GM13976 (cell line): ENCODE measurements around the gene BUD31.

ENCODE experiments used
- DNase-seq: peaks from one replicate; pipeline ENCODE4 v3.0.0; 2012; ENCODE audit warnings: low spot score
- CTCF ChIP-seq: IDR thresholded peaks from 2 replicates; pipeline ENCODE4 v1.5.1; 2012; ENCODE audit warnings: borderline replicate concordance, mild to moderate bottlenecking; ENCODE audit not compliant: insufficient read depth; ENCODE audit errors: extremely low read depth, missing control alignments, control extremely low read depth
- in situ Hi-C: fragments of 300-500 bp; cut with MboI; formaldehyde crosslinking; loops from one replicate; pipeline ENCODE4 v1.12.0; 2022; ENCODE audit warnings: low sequenced_read_pairs, mixed read lengths, inconsistent platforms; ENCODE audit not compliant: unreplicated experiment

Gene BUD31

GRCh38 chr7:99447943-99448342 is 39.2 kb downstream of the BUD31 start:
- DNase-seq, result no peak
- in situ Hi-C loops, result no loop called here
- TF ChIP-seq CTCF, result peak; percentile 23

GRCh38 chr7:99448855-99449254 is 40.1 kb downstream of the BUD31 start:
- in situ Hi-C loops, result no loop called here
- TF ChIP-seq CTCF, result no peak
- DNase-seq, result no peak

GRCh38 chr7:99449326-99449725 is 40.6 kb downstream of the BUD31 start:
- TF ChIP-seq CTCF, result no peak

GRCh38 chr7:99451936-99452335 is 43.2 kb downstream of the BUD31 start:
- TF ChIP-seq CTCF, result no peak
- DNase-seq, result no peak
- in situ Hi-C loops, result no loop called here

More at GRCh38 chr7:99449326-99449725, 40.6 kb downstream of the BUD31 start:
- in situ Hi-C loops, result no loop called here
- no peak for DNase-seq

- no peak for TF ChIP-seq CTCF
- in situ Hi-C loops, result no loop called here
- no peak for DNase-seq
These were observed 43.8 kb downstream of the BUD31 start for GRCh38 chr7:99452541-99452940.

DNA sequence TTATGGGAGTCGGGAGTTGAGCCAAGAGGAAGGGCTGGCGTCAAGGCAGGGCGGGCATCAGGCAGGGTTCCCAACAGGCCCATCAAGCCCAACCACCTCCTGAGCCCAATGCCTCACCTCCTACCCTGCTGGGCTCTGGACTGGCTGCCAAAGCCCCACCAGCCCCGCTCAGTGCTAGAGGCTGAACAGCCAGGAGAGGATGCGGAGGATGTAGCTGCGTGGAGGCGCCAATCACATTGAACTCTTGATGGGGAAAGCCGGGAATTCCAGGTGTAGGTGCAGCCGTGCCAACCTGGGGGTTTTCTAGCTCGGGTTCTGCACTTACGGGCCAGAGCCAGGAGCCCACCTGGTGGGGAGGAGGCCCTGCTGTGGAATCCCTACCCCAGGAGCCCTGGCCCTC is 44.3 kb downstream of the BUD31 start:
- in situ Hi-C loops, result no loop called here
- DNase-seq, result no peak

More for the DNA sequence above, 44.3 kb downstream of the BUD31 start:
- no peak for TF ChIP-seq CTCF
